A549 (cell line): ENCODE data around the gene ATP5MK. TPM values are rescaled to one million over a fixed set of nuclear protein-coding genes. Genes with fewer than 3 reads are reported as not detected.
A peak's percentile ranks its signal among the peaks of the same experiment; 100 is the strongest.

ENCODE experiments used
- ATAC-seq, 2 experiments: fragments of 200-7000 bp in 1 of 2; fragments of >200 bp in 1 of 2; cut with Nextera tagmentation in 1 of 2; cut with Tn5 transposase in 1 of 2; 3 replicates each; pipeline versions ENCODE4 v1.8.0 to v1.9.1; 2018 to 2020; ENCODE audit warnings: mild to moderate bottlenecking in 1 of 2, moderate library complexity in 1 of 2
- CTCF ChIA-PET: fragments of 300-600 bp; sonication (Branson Sonifier 250); formaldehyde crosslinking; extraction: SDS; loops from one replicate; lab custom pipeline; 2021; ENCODE audit warnings: antibody characterized with exemption, inconsistent platforms; lab: Yijun Ruan, JAX
- POLR2A ChIA-PET: fragments of 350-600 bp; formaldehyde crosslinking; extraction: SDS; loops from one replicate; lab custom pipeline; 2021; ENCODE audit warnings: antibody characterized with exemption, inconsistent platforms; lab: Yijun Ruan, JAX
- DNase-seq, 2 experiments: peaks; one replicate each; pipeline versions ENCODE4 v3.0.0 to v3.0.0-alpha.2; 2011 to 2016; ENCODE audit warnings: low read depth in 1 of 2, low spot score in 1 of 2
- FAIRE-seq: peaks from 2 replicates; lab custom pipeline; 2011; peaks lifted over from hg19 to GRCh38; lab: Jason Lieb, UNC
- H3K27ac ChIP-seq, 2 experiments: fragments of >200 bp; sonication (Bioruptor Twin); formaldehyde crosslinking; 3 replicates each; pipeline ENCODE4 v1.5.1; 2016 to 2017
- H3K4me1 ChIP-seq: fragments of >200 bp; sonication (Bioruptor Twin); formaldehyde crosslinking; 3 replicates; pipeline ENCODE4 v1.6.1; 2016
- H3K4me2 ChIP-seq: fragments of >200 bp; sonication (Bioruptor Twin); formaldehyde crosslinking; 3 replicates; pipeline ENCODE4 v1.6.1; 2016
- H3K4me3 ChIP-seq: fragments of >200 bp; sonication (Bioruptor Twin); formaldehyde crosslinking; 3 replicates; pipeline ENCODE4 v1.5.1; 2016
- H3K9me3 ChIP-seq: fragments of >200 bp; sonication (Bioruptor Twin); formaldehyde crosslinking; 3 replicates; pipeline ENCODE4 v1.6.1; 2016
- BHLHE40 ChIP-seq: IDR thresholded peaks from 2 replicates; pipeline ENCODE4 v1.6.1; 2012; ENCODE audit warnings: low read depth, low read length, inconsistent platforms
- CBX2 ChIP-seq: fragments of 200-600 bp; sonication (generic); IDR thresholded peaks from 2 replicates; pipeline ENCODE4 v1.6.1; 2016; ENCODE audit warnings: low read depth, mild to moderate bottlenecking, borderline replicate concordance
- CEBPB ChIP-seq, 2 experiments: fragments of >200 bp in 1 of 2; sonication (Bioruptor Twin) in 1 of 2; formaldehyde crosslinking in 1 of 2; IDR thresholded peaks; 2 replicates each; pipeline ENCODE4 v1.6.1; 2012 to 2016
- EHF ChIP-seq: fragments of 250-450 bp; sonication (Bioruptor Pico); IDR thresholded peaks from 2 replicates; pipeline ENCODE4 v1.5.0; 2020; ENCODE audit warnings: mild to moderate bottlenecking
- EP300 ChIP-seq, 2 experiments: fragments of >200 bp; sonication (Bioruptor Twin); formaldehyde crosslinking; IDR thresholded peaks; 2 replicates in 1 of 2; 3 replicates in 1 of 2; pipeline ENCODE4 v1.6.1; 2016 to 2017
- FOSB ChIP-seq: fragments of 250-450 bp; sonication (Bioruptor Pico); IDR thresholded peaks from 2 replicates; pipeline ENCODE4 v1.5.0; 2020; ENCODE audit warnings: mild to moderate bottlenecking, moderate library complexity
- FOSL2 ChIP-seq, 2 experiments: fragments of 450-650 bp in 1 of 2; fragments of >200 bp in 1 of 2; sonication (Bioruptor Twin) in 1 of 2; formaldehyde crosslinking; IDR thresholded peaks; 2 replicates each; pipeline versions ENCODE4 v1.5.0 to v1.6.1; 2016 to 2020; ENCODE audit warnings: mild to moderate bottlenecking in 1 of 2, moderate library complexity in 1 of 2
- FOXS1 ChIP-seq: fragments of 250-450 bp; sonication (Bioruptor Pico); IDR thresholded peaks from 2 replicates; pipeline ENCODE4 v1.5.0; 2020; ENCODE audit warnings: mild to moderate bottlenecking, moderate library complexity
- GATA3 ChIP-seq: IDR thresholded peaks from 2 replicates; pipeline ENCODE4 v1.6.1; 2012; ENCODE audit warnings: borderline replicate concordance
- HOXA7 ChIP-seq: fragments of 250-450 bp; sonication (Bioruptor Pico); IDR thresholded peaks from 2 replicates; pipeline ENCODE4 v1.5.0; 2020; ENCODE audit warnings: mild to moderate bottlenecking, moderate library complexity
- HOXB13 ChIP-seq: fragments of 250-450 bp; sonication (Bioruptor Pico); IDR thresholded peaks from 2 replicates; pipeline ENCODE4 v1.5.0; 2020; ENCODE audit warnings: low read depth, mild to moderate bottlenecking, moderate library complexity
- JUNB ChIP-seq: fragments of >200 bp; sonication (Bioruptor Twin); formaldehyde crosslinking; IDR thresholded peaks from 2 replicates; pipeline ENCODE4 v1.6.1; 2016
- KDM1A ChIP-seq: fragments of 200-600 bp; sonication (generic); IDR thresholded peaks from 2 replicates; pipeline ENCODE4 v1.6.1; 2016; ENCODE audit warnings: low read depth, mild to moderate bottlenecking
- MYC ChIP-seq: IDR thresholded peaks from 2 replicates; pipeline ENCODE4 v1.6.1; 2012; ENCODE audit warnings: mild to moderate bottlenecking, inconsistent platforms, low read length, improper control_type of control experiment, borderline replicate concordance
- NPAS2 ChIP-seq: fragments of 250-450 bp; sonication (Bioruptor Pico); IDR thresholded peaks from 2 replicates; pipeline ENCODE4 v1.8.0; 2022; ENCODE audit warnings: mild to moderate bottlenecking, moderate library complexity, borderline replicate concordance
- NR3C1 ChIP-seq: fragments of >200 bp; sonication (Bioruptor Twin); formaldehyde crosslinking; IDR thresholded peaks from 3 replicates; pipeline ENCODE4 v1.6.1; 2017
- PHF8 ChIP-seq: fragments of 200-600 bp; sonication (generic); IDR thresholded peaks from 2 replicates; pipeline ENCODE4 v1.6.1; 2016; ENCODE audit warnings: low read depth, mild to moderate bottlenecking, antibody characterized with exemption, moderate library complexity, borderline replicate concordance
- POLR2AphosphoS2 ChIP-seq: conservative IDR thresholded peaks from 2 replicates; pipeline ENCODE4 v1.6.1; 2012; ENCODE audit warnings: low read length, improper control_type of control experiment, inconsistent platforms
- RARB ChIP-seq: fragments of 250-450 bp; sonication (Bioruptor Pico); IDR thresholded peaks from 2 replicates; pipeline ENCODE4 v1.8.0; 2021; ENCODE audit warnings: mild to moderate bottlenecking, moderate library complexity
- RFX5 ChIP-seq: fragments of 450-650 bp; IDR thresholded peaks from 2 replicates; pipeline ENCODE4 v1.7.1; 2014; ENCODE audit warnings: antibody characterized with exemption, mild to moderate bottlenecking, moderate library complexity
- SREBF2 ChIP-seq: fragments of 450-650 bp; IDR thresholded peaks from 2 replicates; pipeline ENCODE4 v1.6.1; 2014; ENCODE audit warnings: mild to moderate bottlenecking, moderate library complexity
- ZC3H11A ChIP-seq: fragments of 450-650 bp; IDR thresholded peaks from 2 replicates; pipeline ENCODE4 v1.6.1; 2014; ENCODE audit warnings: antibody characterized with exemption, mild to moderate bottlenecking
- ZFP36 ChIP-seq: fragments of 450-650 bp; IDR thresholded peaks from 2 replicates; pipeline ENCODE4 v1.6.1; 2014; ENCODE audit warnings: borderline replicate concordance; ENCODE audit not compliant: partially characterized antibody
- WGBS: methylation state at CpG from one replicate; pipeline ENCODE4 v1.1.6; 2017; ENCODE audit errors: missing lambda C conversion rate; 5-methylcytosine and 5-hydroxymethylcytosine counted together
- polyA plus RNA-seq, 4 experiments: library from polyadenylated mRNA; depleted of rRNA in 3 of 4; stranded (reverse); fragments of >200 nt; fragmentation: RNase III in 1 of 4; extraction: RNeasy Plus Mini Kit Qiagen cat#74134 plus additional on column Dnase treatment in 1 of 4; gene quantifications; 2 replicates in 3 of 4; 3 replicates in 1 of 4; pipeline ENCODE4 v1.2.3, GENCODE V29; 2011 to 2017
- TF ChIP-seq, protein P1 (sequence below): fragments of >200 bp; sonication (Bioruptor Twin); formaldehyde crosslinking; IDR thresholded peaks from 3 replicates; pipeline ENCODE4 v1.5.1; 2016
- TF ChIP-seq, protein P2 (sequence below): fragments of 250-450 bp; sonication (Bioruptor Pico); IDR thresholded peaks from 2 replicates; pipeline ENCODE4 v1.5.0; 2020; ENCODE audit warnings: low read depth, mild to moderate bottlenecking, moderate library complexity
- TF ChIP-seq, protein P3 (sequence below): fragments of 150-350 bp; IDR thresholded peaks from 2 replicates; pipeline ENCODE4 v1.6.1; 2014; ENCODE audit warnings: low read depth, mild to moderate bottlenecking, low read length
- TF ChIP-seq, protein P4 (sequence below): fragments of >200 bp; sonication (Bioruptor Twin); formaldehyde crosslinking; IDR thresholded peaks from 2 replicates; pipeline ENCODE4 v1.6.1; 2016
- TF ChIP-seq, protein P5 (sequence below): IDR thresholded peaks from 2 replicates; pipeline ENCODE4 v1.6.1; 2012
- TF ChIP-seq, protein P6 (sequence below): IDR thresholded peaks from 2 replicates; pipeline ENCODE4 v1.6.1; 2012; ENCODE audit warnings: low read depth, borderline replicate concordance
- TF ChIP-seq, protein P7 (sequence below): fragments of 450-650 bp; IDR thresholded peaks from 2 replicates; pipeline ENCODE4 v1.6.1; 2014; ENCODE audit warnings: antibody characterized with exemption

Gene ATP5MK
- polyA plus RNA-seq, 2 of the 4 experiments (the other 2 are of a cell fraction): 492 to 682 TPM

DNA sequence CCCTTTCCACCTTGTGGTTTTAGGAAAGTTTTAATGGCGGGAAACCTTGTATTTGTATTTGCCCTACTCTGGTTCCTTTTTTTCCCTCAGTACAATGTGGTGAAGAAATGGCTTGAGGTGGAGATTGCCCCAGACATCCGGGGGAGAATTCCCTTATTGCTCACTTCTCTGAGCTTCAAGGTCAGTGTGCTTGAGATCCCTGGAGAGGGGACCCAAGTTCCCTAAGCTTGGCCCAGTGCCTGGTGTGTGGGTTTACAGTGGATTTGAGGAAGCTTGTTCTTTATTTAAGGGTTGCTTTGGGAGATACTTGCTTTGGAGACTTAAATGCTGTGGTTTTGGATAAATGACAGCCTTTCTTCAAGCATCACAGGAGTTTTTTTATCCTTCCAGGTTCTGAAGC, 37.6 kb upstream of the ATP5MK start:
- 64% methylated on average over 2 of the region's 2 CpGs for WGBS
- Histone ChIP-seq H3K4me3 (no peak overlapping the region), H3K4me2 (no peak overlapping the region), H3K27ac (no peak overlapping the region), H3K9me3 (no peaks in the 10 kb centered on the region), H3K4me1 (peaks cover 7% of the 10 kb centered on the region; the same call in 2 of the 3 replicates)
- ATAC-seq (no peak), FAIRE-seq (no peak), DNase-seq (no peak)
- TF ChIP-seq RFX5 (no peak), ZC3H11A (no peak), POLR2AphosphoS2 (no peak), PHF8 (no peak), NPAS2 (no peak), EHF (CRISPR knock-in tag) (no peak), GATA3 (no peak), CBX2 (no peak), HOXB13 (CRISPR knock-in tag) (no peak), RARB (CRISPR knock-in tag) (no peak), MYC (no peak), SREBF2 (no peak)
- TF ChIP-seq, protein P1, sequence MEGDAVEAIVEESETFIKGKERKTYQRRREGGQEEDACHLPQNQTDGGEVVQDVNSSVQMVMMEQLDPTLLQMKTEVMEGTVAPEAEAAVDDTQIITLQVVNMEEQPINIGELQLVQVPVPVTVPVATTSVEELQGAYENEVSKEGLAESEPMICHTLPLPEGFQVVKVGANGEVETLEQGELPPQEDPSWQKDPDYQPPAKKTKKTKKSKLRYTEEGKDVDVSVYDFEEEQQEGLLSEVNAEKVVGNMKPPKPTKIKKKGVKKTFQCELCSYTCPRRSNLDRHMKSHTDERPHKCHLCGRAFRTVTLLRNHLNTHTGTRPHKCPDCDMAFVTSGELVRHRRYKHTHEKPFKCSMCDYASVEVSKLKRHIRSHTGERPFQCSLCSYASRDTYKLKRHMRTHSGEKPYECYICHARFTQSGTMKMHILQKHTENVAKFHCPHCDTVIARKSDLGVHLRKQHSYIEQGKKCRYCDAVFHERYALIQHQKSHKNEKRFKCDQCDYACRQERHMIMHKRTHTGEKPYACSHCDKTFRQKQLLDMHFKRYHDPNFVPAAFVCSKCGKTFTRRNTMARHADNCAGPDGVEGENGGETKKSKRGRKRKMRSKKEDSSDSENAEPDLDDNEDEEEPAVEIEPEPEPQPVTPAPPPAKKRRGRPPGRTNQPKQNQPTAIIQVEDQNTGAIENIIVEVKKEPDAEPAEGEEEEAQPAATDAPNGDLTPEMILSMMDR: no peak
- TF ChIP-seq, protein P2, sequence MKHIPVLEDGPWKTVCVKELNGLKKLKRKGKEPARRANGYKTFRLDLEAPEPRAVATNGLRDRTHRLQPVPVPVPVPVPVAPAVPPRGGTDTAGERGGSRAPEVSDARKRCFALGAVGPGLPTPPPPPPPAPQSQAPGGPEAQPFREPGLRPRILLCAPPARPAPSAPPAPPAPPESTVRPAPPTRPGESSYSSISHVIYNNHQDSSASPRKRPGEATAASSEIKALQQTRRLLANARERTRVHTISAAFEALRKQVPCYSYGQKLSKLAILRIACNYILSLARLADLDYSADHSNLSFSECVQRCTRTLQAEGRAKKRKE (CRISPR knock-in tag): no peak
- TF ChIP-seq, protein P3, sequence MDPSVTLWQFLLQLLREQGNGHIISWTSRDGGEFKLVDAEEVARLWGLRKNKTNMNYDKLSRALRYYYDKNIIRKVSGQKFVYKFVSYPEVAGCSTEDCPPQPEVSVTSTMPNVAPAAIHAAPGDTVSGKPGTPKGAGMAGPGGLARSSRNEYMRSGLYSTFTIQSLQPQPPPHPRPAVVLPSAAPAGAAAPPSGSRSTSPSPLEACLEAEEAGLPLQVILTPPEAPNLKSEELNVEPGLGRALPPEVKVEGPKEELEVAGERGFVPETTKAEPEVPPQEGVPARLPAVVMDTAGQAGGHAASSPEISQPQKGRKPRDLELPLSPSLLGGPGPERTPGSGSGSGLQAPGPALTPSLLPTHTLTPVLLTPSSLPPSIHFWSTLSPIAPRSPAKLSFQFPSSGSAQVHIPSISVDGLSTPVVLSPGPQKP: no peak
- TF ChIP-seq, protein P4, sequence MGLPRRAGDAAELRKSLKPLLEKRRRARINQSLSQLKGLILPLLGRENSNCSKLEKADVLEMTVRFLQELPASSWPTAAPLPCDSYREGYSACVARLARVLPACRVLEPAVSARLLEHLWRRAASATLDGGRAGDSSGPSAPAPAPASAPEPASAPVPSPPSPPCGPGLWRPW: no peak
- ChIA-PET POLR2A (no interaction called here), CTCF (interaction anchor here (1.0 to 5.3 kb wide), 5 partner anchors 8 to 51 kb away, joined by 3 to 24 read pairs (median 3); no protein-coding TSS in a partner anchor)

DNA sequence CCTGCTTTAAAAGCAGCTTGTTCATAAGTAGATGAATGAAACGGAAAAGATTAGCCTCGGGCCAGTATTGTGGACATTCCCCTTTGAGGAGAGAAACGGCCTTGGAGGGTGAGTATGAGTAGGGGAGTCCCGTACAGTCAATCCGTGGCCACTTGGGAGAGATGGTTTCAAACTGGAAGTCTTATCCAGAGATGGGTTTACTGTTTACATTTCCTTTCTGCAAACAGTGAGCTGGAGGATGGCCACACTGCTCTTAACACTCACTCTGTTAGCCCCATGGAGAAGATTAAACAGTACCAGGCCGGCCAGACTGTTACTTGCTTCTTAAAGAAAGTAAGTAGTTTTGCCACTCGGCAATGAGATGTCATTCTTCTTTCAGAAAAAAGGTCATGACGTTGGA, 35.6 kb upstream of the ATP5MK start:
- DNase-seq (no peak), ATAC-seq (peak in 1 of 2 experiments; percentile 64; a peak in 3 of 6 replicates), FAIRE-seq (no peak)
- Histone ChIP-seq H3K27ac (no peak overlapping the region), H3K9me3 (no peaks in the 10 kb centered on the region), H3K4me1 (peaks cover 7% of the 10 kb centered on the region; the same call in 2 of the 3 replicates), H3K4me2 (no peak overlapping the region), H3K4me3 (no peak overlapping the region)
- TF ChIP-seq, protein P5, sequence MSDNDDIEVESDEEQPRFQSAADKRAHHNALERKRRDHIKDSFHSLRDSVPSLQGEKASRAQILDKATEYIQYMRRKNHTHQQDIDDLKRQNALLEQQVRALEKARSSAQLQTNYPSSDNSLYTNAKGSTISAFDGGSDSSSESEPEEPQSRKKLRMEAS: no peak
- TF ChIP-seq JUNB: no peak
- no peak for TF ChIP-seq ZFP36
- TF ChIP-seq KDM1A: no peak
- TF ChIP-seq, protein P6, sequence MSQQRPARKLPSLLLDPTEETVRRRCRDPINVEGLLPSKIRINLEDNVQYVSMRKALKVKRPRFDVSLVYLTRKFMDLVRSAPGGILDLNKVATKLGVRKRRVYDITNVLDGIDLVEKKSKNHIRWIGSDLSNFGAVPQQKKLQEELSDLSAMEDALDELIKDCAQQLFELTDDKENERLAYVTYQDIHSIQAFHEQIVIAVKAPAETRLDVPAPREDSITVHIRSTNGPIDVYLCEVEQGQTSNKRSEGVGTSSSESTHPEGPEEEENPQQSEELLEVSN: no peak
- no peak for TF ChIP-seq RARB (CRISPR knock-in tag)
- TF ChIP-seq, protein P3: no peak
- TF ChIP-seq FOXS1 (CRISPR knock-in tag): no peak
- no peak for TF ChIP-seq HOXA7 (CRISPR knock-in tag)
- TF ChIP-seq CEBPB (IDR thresholded peaks at IDR 0.05): no peak
- TF ChIP-seq GATA3: no peak
- TF ChIP-seq EP300 (IDR thresholded peaks at IDR 0.05): no peak
- no peak for TF ChIP-seq NR3C1
- TF ChIP-seq, protein P7, sequence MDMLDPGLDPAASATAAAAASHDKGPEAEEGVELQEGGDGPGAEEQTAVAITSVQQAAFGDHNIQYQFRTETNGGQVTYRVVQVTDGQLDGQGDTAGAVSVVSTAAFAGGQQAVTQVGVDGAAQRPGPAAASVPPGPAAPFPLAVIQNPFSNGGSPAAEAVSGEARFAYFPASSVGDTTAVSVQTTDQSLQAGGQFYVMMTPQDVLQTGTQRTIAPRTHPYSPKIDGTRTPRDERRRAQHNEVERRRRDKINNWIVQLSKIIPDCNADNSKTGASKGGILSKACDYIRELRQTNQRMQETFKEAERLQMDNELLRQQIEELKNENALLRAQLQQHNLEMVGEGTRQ: no peak
- no peak for TF ChIP-seq RFX5
- TF ChIP-seq FOSL2 (IDR thresholded peaks at IDR 0.05): no peak
- no peak for TF ChIP-seq FOSL2 (CRISPR knock-in tag; IDR thresholded peaks at IDR 0.05)
- TF ChIP-seq FOSB: no peak
- TF ChIP-seq, protein P4: no peak
- TF ChIP-seq ZC3H11A: no peak
- no peak for TF ChIP-seq BHLHE40
- ChIA-PET CTCF (interaction anchor here (0.5 to 5.3 kb wide), 4 partner anchors 15 to 433 kb away, joined by 3 to 24 read pairs (median 6); no protein-coding TSS in a partner anchor), POLR2A (no interaction called here)
- 36% methylated on average over 8 of the region's 8 CpGs for WGBS
